PC-9 (cell line): ENCODE measurements around the gene SMPD4.

ENCODE experiments used
- CTCF ChIP-seq: fragments of 200-600 bp; sonication (generic); conservative IDR thresholded peaks from 2 replicates; pipeline ENCODE4 v1.6.1; 2017; ENCODE audit warnings: mixed run types, antibody characterized with exemption, mild to moderate bottlenecking, moderate library complexity
- EZH2 ChIP-seq: fragments of 200-600 bp; sonication (generic); IDR thresholded peaks from 2 replicates; pipeline ENCODE4 v1.8.0; 2017; ENCODE audit warnings: antibody characterized with exemption, low read depth

GRCh38 chr2:130150181-130151144 is 30.9 kb downstream of the SMPD4 start:
- TF ChIP-seq CTCF = no peak
- TF ChIP-seq EZH2 = no peak
